ENCODE data around the gene LSS. TPM values are rescaled to one million over a fixed set of nuclear protein-coding genes. Genes with fewer than 3 reads are reported as not detected.

Gene LSS
- total and polyA plus RNA-seq, 2 of the 4 experiments (the other 2 are of a cell fraction), result 43.4 to 58.1 TPM

DNA sequence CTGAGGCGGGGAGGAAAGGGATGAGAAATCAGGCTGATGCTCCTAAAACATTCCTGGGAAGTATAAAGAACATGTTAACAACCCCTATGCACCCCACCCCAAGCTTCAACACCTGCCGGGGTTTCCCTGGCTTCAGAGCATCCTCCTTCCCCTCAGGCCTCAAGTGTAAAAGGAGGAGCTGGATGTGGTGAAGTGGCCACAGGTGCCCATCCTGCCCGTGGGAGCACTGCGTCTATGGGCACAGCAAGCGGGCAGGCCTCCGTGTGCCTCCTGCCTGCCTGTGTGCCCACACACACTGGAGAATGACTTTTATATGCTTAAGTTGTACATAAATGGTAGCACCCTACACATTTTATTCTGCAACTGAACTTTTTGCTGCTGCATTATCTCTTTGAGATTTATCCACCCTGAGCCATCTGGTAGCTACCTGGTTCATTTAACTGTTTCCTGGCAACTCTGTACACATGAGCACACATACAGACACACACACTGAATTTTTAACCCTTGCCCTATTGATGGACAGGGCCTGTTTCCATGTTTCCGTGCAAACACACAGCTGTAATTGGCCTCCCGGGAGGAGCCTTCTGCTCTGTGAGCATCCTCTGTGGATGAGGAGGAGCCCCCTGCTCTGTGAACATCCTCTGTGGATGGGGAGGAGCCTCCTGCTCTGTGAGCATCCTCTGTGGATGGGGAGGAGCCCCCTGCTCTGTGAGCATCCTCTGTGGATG, 59.8 kb downstream of the LSS start:
- 40% methylated on average over 1 of the region's 8 CpGs; no CpG with 5 or more reads in 1 of the 2 experiments for WGBS, 2 experiments (ENCODE audit: extremely low coverage in 2 of 2, insufficient read length in 1 of 2)
- no peaks in the 10 kb centered on the region for H3K79me1 ChIP-seq (ENCODE audit: low read depth in 1 of 2, low read length in 2 of 2)

More for the DNA sequence above, 59.8 kb downstream of the LSS start:
- no peak for ATAC-seq (ENCODE audit: low read depth)
- Histone ChIP-seq H3K9me1 (ENCODE audit: insufficient read depth, low read length) (no peaks in the 10 kb centered on the region), H2AFZ (replicated peaks; ENCODE audit: low read length, poor library complexity) (no peak overlapping the region), H3K9ac (ENCODE audit: low read depth, low read length) (no peak overlapping the region), H3K9me3 (ENCODE audit: control insufficient read depth, insufficient read depth, low read length) (peaks cover 7% of the 10 kb centered on the region), H2AK5ac (ENCODE audit: low read depth, low read length) (no peak overlapping the region), H4K5ac (ENCODE audit: low read depth, low read length) (no peak overlapping the region), H4K8ac (ENCODE audit: low read depth in 2 of 2, low read length in 2 of 2) (no peak overlapping the region), H3K18ac (ENCODE audit: low read depth, low read length) (no peak overlapping the region), H3K36me3 (ENCODE audit: control insufficient read depth, insufficient read depth, low read length) (peaks cover 2% of the 10 kb centered on the region), H3K4me1 (ENCODE audit: control insufficient read depth, insufficient read depth, low read length) (no peaks in the 10 kb centered on the region), H3K27me3 (ENCODE audit: control insufficient read depth, insufficient read depth, low read length) (no peaks in the 10 kb centered on the region), H4K20me1 (ENCODE audit: insufficient read depth, low read length) (no peaks in the 10 kb centered on the region), H3K4me3 (ENCODE audit: insufficient read depth, low read depth, low read length) (no peak overlapping the region), H4K91ac (ENCODE audit: insufficient read depth, low read depth, low read length) (no peak overlapping the region), H2BK5ac (ENCODE audit: low read depth, low read length, poor library complexity, severe bottlenecking) (no peak overlapping the region), H3K4me2 (ENCODE audit: low read depth, low read length) (no peak overlapping the region), H2BK15ac (ENCODE audit: low read depth, low read length) (no peak overlapping the region), H3K4ac (ENCODE audit: low read depth, low read length) (no peak overlapping the region), H2AK9ac (replicated peaks; ENCODE audit: low read depth, low read length, poor library complexity) (no peak overlapping the region), H3K56ac (ENCODE audit: extremely low read depth, insufficient read depth, low read length) (no peak overlapping the region), H2BK120ac (ENCODE audit: low read depth, low read length) (no peak overlapping the region), H3K27ac (ENCODE audit: insufficient read depth, low read length) (no peak overlapping the region), H3K14ac (replicated peaks; ENCODE audit: low read depth, low read length) (no peak overlapping the region), H3K23ac (ENCODE audit: low read depth, low read length) (no peak overlapping the region), H2BK20ac (ENCODE audit: low read depth, low read length) (no peak overlapping the region)
- no TSS peak for BruUV-seq (replicated peaks)
- intact Hi-C loops (cut with micrococcal nuclease), result no loop called here
- no peak for DNase-seq
- ChIA-PET POLR2A (ENCODE audit: unreplicated experiment) (no interaction called here), CTCF (no interaction called here)
- dilution Hi-C loops (cut with HindIII; ENCODE audit: low sequenced_read_pairs, unreplicated experiment), result no loop called here
- in situ Hi-C loops (cut with MboI; ENCODE audit: low sequenced_read_pairs), result no loop called here
- no peak for TF ChIP-seq POLR2A (IDR thresholded peaks at IDR 0.05; ENCODE audit: low read depth, low read length)
- TF ChIP-seq MAFK (IDR thresholded peaks at IDR 0.05; ENCODE audit: low read depth, low read length), result no peak
- no peak for TF ChIP-seq NFE2L2 (IDR thresholded peaks at IDR 0.05; ENCODE audit: low read depth, low read length)
- TF ChIP-seq MAZ (IDR thresholded peaks at IDR 0.05; ENCODE audit: borderline replicate concordance, low read depth, low read length), result no peak
- TF ChIP-seq RCOR1 (IDR thresholded peaks at IDR 0.05; ENCODE audit: insufficient replicate concordance, low read length), result no peak
- no peak for TF ChIP-seq FOS (IDR thresholded peaks at IDR 0.05; ENCODE audit: low read depth, low read length)
